DOHH2 (cell line): ENCODE data around the gene TSHZ2.

Experiments used
- H3F3A ChIP-seq: fragments of 200-600 bp; sonication (generic), shearing (Covaris generic); 2 replicates; pipeline ENCODE4 v1.6.0; 2016; ENCODE audit warnings: antibody characterized with exemption, mild to moderate bottlenecking; ENCODE audit not compliant: control insufficient read depth, insufficient read depth
- H3K27ac ChIP-seq: fragments of 200-600 bp; sonication (generic); 2 replicates; pipeline ENCODE4 v1.5.1; 2014; ENCODE audit warnings: low read depth, mild to moderate bottlenecking, low read length, moderate library complexity
- H3K27me3 ChIP-seq: fragments of 200-600 bp; sonication (generic); 2 replicates; pipeline ENCODE4 v1.6.1; 2014; ENCODE audit warnings: mild to moderate bottlenecking, low read length, mixed read lengths; ENCODE audit not compliant: control insufficient read depth
- H3K36me3 ChIP-seq: fragments of 200-600 bp; sonication (generic); 2 replicates; pipeline ENCODE4 v1.6.1; 2014; ENCODE audit warnings: mild to moderate bottlenecking, low read length, moderate library complexity, mixed read lengths; ENCODE audit not compliant: control insufficient read depth
- H3K4me1 ChIP-seq: fragments of 200-600 bp; sonication (generic); 2 replicates; pipeline ENCODE4 v1.6.1; 2014; ENCODE audit warnings: mild to moderate bottlenecking, low read length, mixed read lengths; ENCODE audit not compliant: control insufficient read depth
- H3K4me2 ChIP-seq: fragments of 200-600 bp; sonication (generic); 2 replicates; pipeline ENCODE4 v1.6.0; 2014; ENCODE audit warnings: mild to moderate bottlenecking, low read length, moderate library complexity
- H3K4me3 ChIP-seq: fragments of 200-600 bp; sonication (generic); 2 replicates; pipeline ENCODE4 v1.5.1; 2014; ENCODE audit warnings: mild to moderate bottlenecking, low read length, mixed read lengths
- H3K79me2 ChIP-seq: fragments of 200-600 bp; sonication (generic); 2 replicates; pipeline ENCODE4 v1.6.1; 2014; ENCODE audit warnings: mild to moderate bottlenecking, low read length, mixed read lengths; ENCODE audit not compliant: control insufficient read depth
- H3K9me2 ChIP-seq: fragments of 200-600 bp; sonication (generic); replicated peaks from 2 replicates; pipeline ENCODE4 v1.6.1; 2014; ENCODE audit warnings: mild to moderate bottlenecking, low read length, mixed read lengths; ENCODE audit not compliant: control insufficient read depth
- H3K9me3 ChIP-seq: fragments of 200-600 bp; sonication (generic); 2 replicates; pipeline ENCODE4 v1.6.1; 2014; ENCODE audit warnings: antibody characterized with exemption, low read length, mixed read lengths; ENCODE audit not compliant: control insufficient read depth, insufficient read depth
- H4K20me1 ChIP-seq: fragments of 200-600 bp; sonication (generic); 2 replicates; pipeline ENCODE4 v1.6.0; 2014; ENCODE audit warnings: low read depth, mild to moderate bottlenecking, antibody characterized with exemption, low read length, moderate library complexity; ENCODE audit not compliant: control insufficient read depth, insufficient read depth
- CTCF ChIP-seq: fragments of 200-600 bp; sonication (generic); IDR thresholded peaks from one replicate; pipeline ENCODE4 v1.5.1; 2014; ENCODE audit warnings: antibody characterized with exemption, mild to moderate bottlenecking, low read depth, low read length; ENCODE audit not compliant: poor library complexity, severe bottlenecking
- EZH2phosphoT487 ChIP-seq: fragments of 200-600 bp; sonication (generic); IDR thresholded peaks from 2 replicates; pipeline ENCODE4 v1.6.1; 2017; ENCODE audit warnings: borderline replicate concordance, mild to moderate bottlenecking, antibody characterized with exemption, low read length, moderate library complexity, mixed read lengths

Gene TSHZ2

GRCh38 chr20:53245574-53245973, 273.4 kb downstream of the TSHZ2 start:
- H3K4me2 ChIP-seq = no peak overlapping the region
- no peak overlapping the region for H3K27ac ChIP-seq
- H3K4me3 ChIP-seq = no peak overlapping the region
- no peaks in the 10 kb centered on the region for H3K4me1 ChIP-seq
- no peaks in the 10 kb centered on the region for H3K9me2 ChIP-seq
- H3K9me3 ChIP-seq = no peaks in the 10 kb centered on the region
- no peak for TF ChIP-seq CTCF
- TF ChIP-seq EZH2phosphoT487 = no peak
- no peaks in the 10 kb centered on the region for H3F3A ChIP-seq
- H3K79me2 ChIP-seq = no peaks in the 10 kb centered on the region
- H4K20me1 ChIP-seq = no peaks in the 10 kb centered on the region
- peaks cover 4% of the 10 kb centered on the region; the same call in 1 of the 2 replicates for H3K27me3 ChIP-seq
- H3K36me3 ChIP-seq = no peaks in the 10 kb centered on the region

- Histone ChIP-seq H3K36me3 (no peaks in the 10 kb centered on the region), H3K4me3 (no peak overlapping the region), H3K27ac (no peak overlapping the region), H3K4me2 (no peak overlapping the region), H4K20me1 (no peaks in the 10 kb centered on the region), H3K4me1 (no peaks in the 10 kb centered on the region), H3K79me2 (no peaks in the 10 kb centered on the region), H3K9me2 (no peaks in the 10 kb centered on the region), H3K9me3 (no peaks in the 10 kb centered on the region), H3F3A (no peaks in the 10 kb centered on the region), H3K27me3 (peaks cover 4% of the 10 kb centered on the region; the same call in 1 of the 2 replicates)
- TF ChIP-seq CTCF (no peak), EZH2phosphoT487 (no peak)
These were observed 275.4 kb downstream of the TSHZ2 start for GRCh38 chr20:53247468-53248103.

- Histone ChIP-seq H3K4me3 (no peak overlapping the region), H3K36me3 (no peaks in the 10 kb centered on the region), H3K4me2 (no peak overlapping the region), H3K79me2 (no peaks in the 10 kb centered on the region), H4K20me1 (no peaks in the 10 kb centered on the region), H3K9me2 (no peaks in the 10 kb centered on the region), H3K9me3 (no peaks in the 10 kb centered on the region), H3F3A (no peaks in the 10 kb centered on the region), H3K4me1 (no peaks in the 10 kb centered on the region), H3K27me3 (no peaks in the 10 kb centered on the region), H3K27ac (no peak overlapping the region)
- TF ChIP-seq CTCF (no peak), EZH2phosphoT487 (no peak)
These were observed 278.3 kb downstream of the TSHZ2 start for GRCh38 chr20:53250456-53250855.
